Tibial artery (tissue), 4 donors: Measurements from ENCODE around the gene KIF4A.

ENCODE experiments used
- DNase-seq, 2 donors: peaks; one replicate each; pipeline ENCODE4 v3.0.0-alpha.2; 2019
- H3K27ac ChIP-seq, 2 donors: fragments of 200-600 bp; sonication (generic) in 1 of 2; 1 replicate in 1 of 2; 2 replicates in 1 of 2; pipeline ENCODE4 v1.5.1; 2018 to 2019; ENCODE audit warnings: mild to moderate bottlenecking in 1 of 2
- H3K27me3 ChIP-seq, 2 donors: fragments of 200-600 bp; sonication (generic) in 1 of 2; one replicate each; pipeline versions ENCODE4 v1.5.1 to v1.6.0; 2016 to 2019
- H3K36me3 ChIP-seq, 3 donors: fragments of 200-600 bp; sonication (generic) in 2 of 3; one replicate each; pipeline ENCODE4 v1.5.1; 2016 to 2019; ENCODE audit warnings: mild to moderate bottlenecking in 2 of 3
- H3K4me1 ChIP-seq, 4 donors: fragments of 200-600 bp; sonication (generic) in 2 of 4; 1 replicate in 3 of 4; 2 replicates in 1 of 4; pipeline ENCODE4 v1.5.1; 2016 to 2019
- H3K4me3 ChIP-seq, 2 donors: fragments of 200-600 bp; sonication (generic) in 1 of 2; 1 replicate in 1 of 2; 2 replicates in 1 of 2; pipeline ENCODE4 v1.5.1; 2018 to 2019; ENCODE audit warnings: mild to moderate bottlenecking in 2 of 2
- H3K9me3 ChIP-seq, 3 donors: fragments of 200-600 bp; sonication (generic) in 1 of 3; one replicate each; pipeline ENCODE4 v1.5.1; 2016 to 2019
- CTCF ChIP-seq, 2 experiments: fragments of 200-600 bp in 1 of 2; fragments of 450-650 bp in 1 of 2; IDR thresholded peaks; one replicate each; pipeline ENCODE4 v1.5.1; 2017 to 2019; ENCODE audit warnings: antibody characterized with exemption in 2 of 2, mild to moderate bottlenecking in 1 of 2, moderate library complexity in 1 of 2
- intact Hi-C: fragments of 100-400 bp; cut with DNase I; formaldehyde crosslinking; loops from one replicate; pipeline ENCODE4 v1.15.0; 2023; ENCODE audit warnings: low total_unique reads

The KIF4A gene

GRCh38 chrX:70454441-70455365 lies 164.8 kb downstream of the KIF4A start:
- TF ChIP-seq CTCF (IDR thresholded peaks at IDR 0.05) = peak; percentile 68 to 82
- H3K36me3 ChIP-seq = no peaks in the 10 kb centered on the region
- peak overlapping the region; percentile 89 to 91 for H3K27ac ChIP-seq
- no peaks in the 10 kb centered on the region for H3K9me3 ChIP-seq
- peak; percentile 51 to 78 for DNase-seq
- H3K27me3 ChIP-seq = no peaks in the 10 kb centered on the region
- intact Hi-C loops = loop anchor here (10.0 kb wide), 1 partner anchor 100 kb away; no protein-coding TSS in a partner anchor
- H3K4me3 ChIP-seq = peak overlapping the region; percentile 56 to 63
- peaks cover 0 to 28% (median 10%) of the 10 kb centered on the region in 4 donors for H3K4me1 ChIP-seq

GRCh38 chrX:70455366-70456202 lies 165.7 kb downstream of the KIF4A start:
- Histone ChIP-seq H3K9me3 (no peaks in the 10 kb centered on the region), H3K4me1 (peaks cover 0 to 28% (median 10%) of the 10 kb centered on the region in 4 donors), H3K27ac (peak overlapping the region; percentile 89 to 91), H3K4me3 (peak overlapping the region; percentile 56 to 63), H3K27me3 (no peaks in the 10 kb centered on the region), H3K36me3 (no peaks in the 10 kb centered on the region)
- no peak for DNase-seq
- intact Hi-C loops = loop anchor here (10.0 kb wide), 1 partner anchor 99 kb away; no protein-coding TSS in a partner anchor
- no peak for TF ChIP-seq CTCF (IDR thresholded peaks at IDR 0.05)

GRCh38 chrX:70456256-70456655 lies 166.4 kb downstream of the KIF4A start:
- intact Hi-C loops = loop anchor here (10.0 kb wide), 1 partner anchor 99 kb away; no protein-coding TSS in a partner anchor
- no peak for TF ChIP-seq CTCF (IDR thresholded peaks at IDR 0.05)
- peak overlapping the region in 1 of 2 donors; percentile 91 for H3K27ac ChIP-seq
- DNase-seq = no peak
- no peaks in the 10 kb centered on the region for H3K36me3 ChIP-seq
- H3K4me3 ChIP-seq = peak overlapping the region in 1 of 2 donors; percentile 56
- H3K27me3 ChIP-seq = no peaks in the 10 kb centered on the region
- no peaks in the 10 kb centered on the region for H3K9me3 ChIP-seq
- peaks cover 0 to 28% (median 10%) of the 10 kb centered on the region in 4 donors for H3K4me1 ChIP-seq

- TF ChIP-seq CTCF (IDR thresholded peaks at IDR 0.05) = no peak
- no peaks in the 10 kb centered on the region for H3K9me3 ChIP-seq
- H3K4me3 ChIP-seq = no peak overlapping the region
- H3K27me3 ChIP-seq = no peaks in the 10 kb centered on the region
- intact Hi-C loops = no loop called here
- peaks cover 0 to 6% (median 0%) of the 10 kb centered on the region in 4 donors for H3K4me1 ChIP-seq
- no peak for DNase-seq
- H3K27ac ChIP-seq = no peak overlapping the region
- no peaks in the 10 kb centered on the region for H3K36me3 ChIP-seq
These were observed 171.1 kb downstream of the KIF4A start for GRCh38 chrX:70461026-70461425.

GRCh38 chrX:70464051-70464450 lies 174.1 kb downstream of the KIF4A start:
- intact Hi-C loops = no loop called here
- H3K9me3 ChIP-seq = no peaks in the 10 kb centered on the region
- no peak overlapping the region for H3K4me3 ChIP-seq

More at GRCh38 chrX:70464051-70464450, 174.1 kb downstream of the KIF4A start:
- TF ChIP-seq CTCF (IDR thresholded peaks at IDR 0.05) = no peak
- H3K4me1 ChIP-seq = no peaks in the 10 kb centered on the region
- H3K36me3 ChIP-seq = no peaks in the 10 kb centered on the region
- H3K27ac ChIP-seq = no peak overlapping the region
- no peak for DNase-seq
- no peaks in the 10 kb centered on the region for H3K27me3 ChIP-seq
